Neuron (in vitro differentiated cells): ENCODE results near the gene ZBTB4.
A peak's percentile ranks its signal among the peaks of the same experiment; 100 is the strongest.

Experiments used
- H2AFZ ChIP-seq: one replicate; pipeline ENCODE4 v1.6.1; 2013; ENCODE audit warnings: low read depth, mild to moderate bottlenecking, inconsistent platforms, low read length, moderate library complexity
- H3K27me3 ChIP-seq: one replicate; pipeline ENCODE4 v1.6.1; 2013; ENCODE audit warnings: low read length; ENCODE audit not compliant: insufficient read depth
- H3K36me3 ChIP-seq: one replicate; pipeline ENCODE4 v1.6.1; 2013; ENCODE audit warnings: low read length; ENCODE audit not compliant: insufficient read depth
- H3K4me1 ChIP-seq: one replicate; pipeline ENCODE4 v1.6.1; 2013; ENCODE audit warnings: low read length; ENCODE audit not compliant: insufficient read depth
- H3K4me3 ChIP-seq: 2 replicates; pipeline ENCODE4 v1.5.1; 2013; ENCODE audit warnings: mild to moderate bottlenecking, low read length, moderate library complexity
- H3K9me3 ChIP-seq: one replicate; pipeline ENCODE4 v1.6.1; 2013; ENCODE audit warnings: low read length

The ZBTB4 gene

DNA sequence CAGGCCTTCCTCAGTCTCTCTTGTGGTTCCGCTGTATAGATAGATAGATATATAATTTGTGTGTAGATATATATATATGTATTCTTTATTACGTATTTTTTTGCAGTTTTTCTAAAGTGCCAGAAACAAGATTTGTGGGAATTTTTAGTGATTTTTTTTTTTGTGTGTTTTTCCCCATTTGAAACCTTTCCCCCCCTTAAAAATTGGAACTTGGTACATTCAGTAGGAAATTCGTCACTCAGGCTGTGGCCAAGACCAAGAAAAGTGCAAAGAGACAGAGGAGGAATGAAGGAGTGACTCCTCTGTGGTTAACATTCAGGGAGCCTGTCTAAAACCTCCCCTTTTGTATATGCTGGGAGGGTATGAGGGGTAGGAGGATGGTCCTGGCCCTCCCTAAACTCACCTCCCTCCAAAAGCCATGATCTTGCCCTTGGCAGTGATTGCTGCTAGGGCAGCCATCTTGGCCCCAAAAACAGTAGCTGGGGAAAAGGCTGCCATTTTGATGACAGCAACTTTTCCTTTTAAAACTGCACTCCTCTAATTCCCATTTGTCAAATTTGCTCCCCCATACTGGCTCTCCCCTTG is 19.4 kb downstream of the ZBTB4 start:
- Histone ChIP-seq H3K36me3 (peaks cover 17% of the 10 kb centered on the region), H2AFZ (no peak overlapping the region), H3K9me3 (no peaks in the 10 kb centered on the region), H3K27me3 (no peaks in the 10 kb centered on the region), H3K4me1 (no peaks in the 10 kb centered on the region), H3K4me3 (no peak overlapping the region)

DNA sequence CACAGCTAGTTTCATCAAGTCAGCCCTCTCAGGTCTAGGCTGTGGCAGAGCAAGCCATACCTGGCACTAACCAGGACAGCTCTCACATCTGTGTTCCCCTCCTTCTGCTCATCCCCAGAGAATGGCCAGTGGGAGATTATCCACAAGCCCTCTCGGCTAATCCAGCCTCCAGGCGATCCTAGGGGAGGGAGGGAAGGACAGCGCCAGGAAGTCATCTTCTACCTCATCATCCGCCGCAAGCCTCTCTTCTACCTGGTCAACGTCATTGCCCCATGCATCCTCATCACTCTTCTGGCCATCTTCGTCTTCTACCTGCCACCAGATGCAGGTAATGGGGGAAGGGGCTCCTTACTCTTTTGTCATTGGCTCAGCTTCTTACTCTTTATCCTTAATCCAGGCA is 31.0 kb downstream of the ZBTB4 start:
- H2AFZ ChIP-seq, result no peak overlapping the region
- H3K9me3 ChIP-seq, result no peaks in the 10 kb centered on the region
- no peaks in the 10 kb centered on the region for H3K36me3 ChIP-seq

DNA sequence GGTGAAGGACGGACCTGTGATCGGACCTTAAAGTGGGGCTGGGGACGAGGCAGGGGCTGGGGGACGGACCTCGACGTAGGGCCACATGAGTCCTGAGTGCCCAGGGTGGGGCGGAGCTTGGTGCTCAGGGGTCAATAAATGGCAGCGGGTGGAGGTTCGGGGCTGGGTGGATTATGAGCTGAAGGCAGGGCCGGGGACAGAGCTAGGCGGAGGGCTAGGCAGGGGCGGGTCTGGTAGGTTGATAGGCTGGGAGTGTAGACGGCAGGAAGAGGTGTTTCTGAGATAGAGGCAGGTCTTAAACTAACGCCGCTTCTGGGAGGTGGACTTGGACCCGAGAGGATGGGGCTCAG is 33.8 kb downstream of the ZBTB4 start:
- Histone ChIP-seq H3K4me1 (peaks cover 11% of the 10 kb centered on the region), H3K4me3 (peak overlapping the region; percentile 40), H3K9me3 (no peaks in the 10 kb centered on the region), H2AFZ (peak overlapping the region; percentile 29), H3K27me3 (no peaks in the 10 kb centered on the region), H3K36me3 (no peaks in the 10 kb centered on the region)

More for the DNA sequence above, 31.0 kb downstream of the ZBTB4 start:
- Histone ChIP-seq H3K27me3 (no peaks in the 10 kb centered on the region), H3K4me1 (peaks cover 2% of the 10 kb centered on the region), H3K4me3 (no peak overlapping the region)

DNA sequence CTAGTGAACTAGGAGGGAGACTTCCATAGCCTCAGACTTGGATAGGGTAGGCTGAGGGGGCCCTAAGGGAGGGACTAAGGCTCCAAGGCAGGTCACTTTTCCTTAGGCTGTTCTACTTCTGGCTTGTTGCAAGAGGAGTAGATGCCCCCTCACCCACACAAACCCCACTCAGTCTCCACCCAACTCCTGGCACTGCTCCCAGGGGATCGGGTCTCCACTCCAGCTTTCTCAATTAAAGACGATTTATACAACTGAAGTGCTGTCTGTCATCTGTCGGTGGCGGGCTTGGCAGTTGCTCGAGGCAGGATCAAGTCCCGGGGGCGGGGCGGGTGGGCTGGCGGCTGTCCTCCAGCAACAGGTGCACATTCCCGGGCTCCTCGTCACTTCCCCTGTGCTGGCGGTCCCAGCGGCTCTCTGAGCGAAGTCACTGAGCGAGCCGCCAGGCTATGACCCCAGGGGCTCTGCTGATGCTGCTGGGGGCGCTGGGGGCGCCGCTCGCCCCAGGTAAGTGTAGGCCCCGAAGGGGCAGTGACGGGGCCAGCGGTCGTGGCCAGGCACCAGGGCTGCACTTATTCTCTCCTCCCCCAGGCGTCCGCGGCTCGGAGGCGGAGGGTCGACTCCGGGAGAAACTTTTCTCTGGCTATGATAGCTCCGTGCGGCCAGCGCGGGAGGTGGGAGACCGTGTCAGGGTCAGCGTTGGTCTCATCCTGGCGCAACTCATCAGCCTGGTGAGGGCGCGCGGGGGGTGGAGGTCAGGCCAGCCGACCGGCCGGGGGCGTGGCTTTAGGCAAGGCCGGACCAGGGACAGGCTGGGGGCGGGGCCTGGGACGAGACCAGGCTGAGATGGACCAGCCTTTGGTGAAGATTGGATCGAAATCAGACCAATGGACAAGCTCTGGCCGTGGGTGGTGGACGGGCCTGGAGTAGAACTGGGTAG is 34.5 kb downstream of the ZBTB4 start, which contains the start of gene CHRNB1:
Gene CHRNB1 (plus strand): TSS at position 380 of the 937 bp plus-strand sequence. CDS start 67 bp downstream, at position 447.
- Histone ChIP-seq H3K9me3 (no peaks in the 10 kb centered on the region), H3K27me3 (no peaks in the 10 kb centered on the region), H3K4me1 (peaks cover 15% of the 10 kb centered on the region), H3K36me3 (no peaks in the 10 kb centered on the region), H2AFZ (peak within 1 kb of the TSS; percentile 29), H3K4me3 (peak within 1 kb of the TSS; percentile 40)

DNA sequence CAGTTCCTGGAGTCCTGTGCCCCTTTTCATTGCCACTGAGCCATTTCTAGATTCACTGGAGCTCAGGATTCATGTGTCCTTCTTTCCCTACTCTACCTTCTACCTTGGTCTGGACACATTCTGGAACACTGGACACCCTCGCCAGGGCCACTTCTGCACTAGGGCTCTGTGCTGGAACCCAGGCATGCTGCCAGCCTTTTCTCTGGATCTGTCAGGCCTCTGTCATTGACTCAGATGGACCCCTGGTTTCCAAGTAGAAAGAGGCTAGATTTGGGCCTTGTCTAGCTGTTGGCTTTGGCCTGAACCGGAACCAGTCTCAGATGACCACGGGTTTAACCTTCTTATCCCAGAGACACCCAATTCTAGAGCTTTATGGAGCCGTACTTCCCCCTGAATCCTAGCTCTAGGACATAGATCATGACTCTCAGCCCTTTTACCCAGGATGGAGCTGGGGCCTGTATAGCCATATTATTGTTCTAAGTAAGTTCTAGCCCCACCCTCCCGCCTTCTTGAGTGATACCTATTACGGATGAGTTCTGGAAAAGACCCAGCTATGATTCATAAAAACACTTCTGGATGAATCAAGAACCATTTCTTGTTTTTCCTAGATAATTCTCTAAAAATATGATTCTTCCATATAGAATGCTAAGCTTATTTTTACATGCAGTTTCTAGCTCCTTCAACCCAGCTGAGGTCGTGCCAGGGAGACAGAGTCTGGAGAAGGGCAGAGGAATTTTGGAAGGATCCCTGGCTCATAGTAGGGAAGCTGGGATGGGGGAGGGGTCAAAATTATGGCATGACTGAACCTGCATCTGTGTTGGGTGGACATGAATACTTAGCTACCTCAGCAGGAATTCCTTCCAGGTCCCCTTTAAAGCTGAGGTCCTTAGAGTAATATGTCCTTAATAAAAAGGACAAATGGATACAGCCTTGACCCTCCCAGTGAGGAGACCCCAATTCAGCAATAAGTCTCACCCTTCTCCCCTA is 35.6 kb downstream of the ZBTB4 start:
- H3K36me3 ChIP-seq, result no peaks in the 10 kb centered on the region
- H3K4me1 ChIP-seq, result peaks cover 24% of the 10 kb centered on the region
- H2AFZ ChIP-seq, result no peak overlapping the region
- no peak overlapping the region for H3K4me3 ChIP-seq
- H3K27me3 ChIP-seq, result peaks cover 5% of the 10 kb centered on the region
- no peaks in the 10 kb centered on the region for H3K9me3 ChIP-seq

DNA sequence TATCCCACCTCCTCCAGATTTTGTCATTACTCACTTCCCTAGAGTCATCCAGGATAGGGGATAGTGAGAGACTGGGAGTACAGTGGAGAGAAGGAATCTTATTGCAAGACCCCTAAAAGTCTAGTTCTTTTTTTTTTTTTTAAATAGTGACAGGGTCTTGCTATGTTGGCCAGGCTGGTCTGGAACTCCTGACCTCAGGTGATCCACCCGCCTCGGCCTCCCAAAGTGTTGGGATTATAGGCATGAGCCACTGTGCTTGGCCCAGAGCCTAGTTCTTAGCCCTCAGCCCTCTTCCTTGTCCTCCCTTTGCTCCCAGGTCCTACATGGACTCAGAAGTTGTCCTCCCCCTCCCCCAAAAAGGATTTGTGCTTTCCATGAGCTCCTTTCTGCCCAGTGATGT is 37.3 kb downstream of the ZBTB4 start:
- no peak overlapping the region for H2AFZ ChIP-seq
- peaks cover 37% of the 10 kb centered on the region for H3K4me1 ChIP-seq
- peaks cover 18% of the 10 kb centered on the region for H3K27me3 ChIP-seq
- H3K9me3 ChIP-seq, result no peaks in the 10 kb centered on the region
- H3K4me3 ChIP-seq, result no peak overlapping the region
- H3K36me3 ChIP-seq, result no peaks in the 10 kb centered on the region

DNA sequence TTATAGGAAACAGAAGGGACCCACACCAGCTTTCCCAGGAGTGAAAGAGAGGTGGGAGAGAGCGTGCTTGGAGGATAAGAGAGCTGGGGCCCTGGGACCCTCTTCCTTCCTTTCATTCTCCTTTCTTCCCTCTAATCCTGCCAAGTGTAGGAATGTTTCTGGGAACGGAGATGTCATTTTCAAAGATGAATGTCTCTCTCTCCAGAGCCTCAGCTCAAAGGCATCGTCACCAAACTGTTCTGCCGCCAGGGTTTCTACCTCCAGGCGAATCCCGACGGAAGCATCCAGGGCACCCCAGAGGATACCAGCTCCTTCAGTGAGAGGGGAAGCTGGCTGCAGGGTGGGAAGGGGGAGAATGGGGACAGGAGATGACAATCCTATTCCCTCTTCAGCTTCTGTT is 38.2 kb downstream of the ZBTB4 start:
- no peaks in the 10 kb centered on the region for H3K36me3 ChIP-seq
- H3K27me3 ChIP-seq, result peaks cover 22% of the 10 kb centered on the region
- H3K4me3 ChIP-seq, result peak overlapping the region; percentile 55
- no peaks in the 10 kb centered on the region for H3K9me3 ChIP-seq
- H2AFZ ChIP-seq, result no peak overlapping the region
- peaks cover 37% of the 10 kb centered on the region for H3K4me1 ChIP-seq

DNA sequence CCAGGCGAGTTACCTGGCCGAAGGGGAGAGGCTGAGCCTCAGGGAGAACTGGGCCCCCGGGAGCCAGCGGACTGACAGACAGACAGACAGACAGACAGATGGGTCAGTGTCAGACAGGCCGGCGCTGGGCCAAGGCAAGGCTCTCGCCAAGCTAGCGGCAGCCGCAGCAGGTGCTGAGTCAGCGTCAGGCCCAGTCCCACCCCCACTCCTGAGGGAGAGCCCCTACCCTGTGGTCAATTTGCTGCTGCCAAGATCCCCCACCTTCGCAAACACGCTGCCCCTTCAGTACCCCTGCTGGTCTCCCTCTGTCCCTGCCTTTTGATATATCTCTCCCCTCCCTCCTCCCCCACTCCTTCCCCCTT is 38.6 kb downstream of the ZBTB4 start:
- H3K27me3 ChIP-seq, result peaks cover 26% of the 10 kb centered on the region
- peaks cover 39% of the 10 kb centered on the region for H3K4me1 ChIP-seq
- peak overlapping the region; percentile 52 for H2AFZ ChIP-seq
- H3K36me3 ChIP-seq, result no peaks in the 10 kb centered on the region
- H3K4me3 ChIP-seq, result peak overlapping the region; percentile 55
- H3K9me3 ChIP-seq, result no peaks in the 10 kb centered on the region

DNA sequence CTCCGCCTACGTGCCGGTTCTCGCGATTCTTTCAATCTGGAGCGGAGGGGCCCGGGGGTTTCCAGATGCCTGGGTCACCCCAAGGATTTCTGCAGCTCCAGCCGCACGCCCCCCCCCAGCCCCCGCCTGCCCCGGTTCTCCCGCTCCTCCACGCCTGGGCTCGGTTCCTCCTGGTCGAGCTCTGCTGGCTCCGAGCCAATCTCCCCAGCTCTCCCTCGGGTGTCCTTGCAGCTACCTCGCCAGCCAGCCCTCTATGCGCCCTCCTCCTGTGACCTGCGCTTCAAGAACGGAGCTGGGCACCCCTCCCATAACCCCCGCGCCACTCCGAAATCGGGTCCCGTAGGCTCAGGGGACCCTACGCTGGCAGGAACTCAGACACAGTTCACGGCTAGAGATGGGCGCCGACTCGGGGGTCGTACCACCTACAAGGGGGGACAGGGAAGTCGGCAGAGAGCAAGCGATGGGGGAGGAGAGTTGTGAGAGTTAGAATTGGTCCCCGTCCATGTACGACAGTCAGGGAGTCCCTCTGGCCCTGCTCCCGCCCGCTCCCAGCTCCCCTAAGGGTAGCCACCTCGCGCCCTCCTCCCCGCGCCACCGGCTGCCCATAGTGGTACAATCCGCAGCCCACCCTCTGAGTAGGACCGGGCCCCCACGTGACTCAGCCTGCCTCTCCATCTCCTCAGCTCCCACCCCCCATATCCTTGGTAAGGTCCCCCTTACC is 39.2 kb downstream of the ZBTB4 start:
- H3K4me1 ChIP-seq, result peaks cover 44% of the 10 kb centered on the region
- H3K9me3 ChIP-seq, result no peaks in the 10 kb centered on the region
- peak overlapping the region; percentile 52 for H2AFZ ChIP-seq
- H3K27me3 ChIP-seq, result peaks cover 29% of the 10 kb centered on the region
- peak overlapping the region; percentile 55 for H3K4me3 ChIP-seq
- H3K36me3 ChIP-seq, result no peaks in the 10 kb centered on the region

DNA sequence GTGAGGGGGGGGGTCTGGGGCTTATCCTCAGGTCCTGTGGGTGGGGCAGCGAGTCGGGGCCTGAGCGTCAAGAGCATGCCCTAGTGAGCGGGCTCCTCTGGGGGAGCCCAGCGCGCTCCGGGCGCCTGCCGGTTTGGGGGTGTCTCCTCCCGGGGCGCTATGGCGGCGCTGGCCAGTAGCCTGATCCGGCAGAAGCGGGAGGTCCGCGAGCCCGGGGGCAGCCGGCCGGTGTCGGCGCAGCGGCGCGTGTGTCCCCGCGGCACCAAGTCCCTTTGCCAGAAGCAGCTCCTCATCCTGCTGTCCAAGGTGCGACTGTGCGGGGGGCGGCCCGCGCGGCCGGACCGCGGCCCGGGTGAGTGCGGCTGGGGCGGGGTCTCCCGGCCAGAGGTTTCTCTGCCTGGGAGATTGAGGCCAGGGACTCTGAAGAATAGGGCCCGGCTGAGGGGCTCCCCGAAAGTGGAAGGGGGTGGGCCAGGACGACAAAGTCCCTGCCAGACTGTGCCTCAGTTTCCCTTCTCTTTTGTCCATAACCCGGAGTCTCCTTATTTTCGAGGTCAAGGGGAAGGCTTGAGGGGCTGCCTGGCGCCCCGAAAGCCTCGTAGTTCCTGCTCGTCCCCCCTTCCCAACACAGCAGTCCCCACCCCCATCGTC is 39.8 kb downstream of the ZBTB4 start, which contains the start of gene FGF11:
Gene FGF11 (plus strand): TSS at position 51 of the 651 bp plus-strand sequence. CDS start 109 bp downstream, at position 160.
- peaks cover 42% of the 10 kb centered on the region for H3K4me1 ChIP-seq
- peak within 1 kb of the TSS; percentile 55 for H3K4me3 ChIP-seq
- no peaks in the 10 kb centered on the region for H3K36me3 ChIP-seq
- H3K9me3 ChIP-seq, result no peaks in the 10 kb centered on the region
- H2AFZ ChIP-seq, result peak within 1 kb of the TSS; percentile 52
- H3K27me3 ChIP-seq, result peaks cover 29% of the 10 kb centered on the region

DNA sequence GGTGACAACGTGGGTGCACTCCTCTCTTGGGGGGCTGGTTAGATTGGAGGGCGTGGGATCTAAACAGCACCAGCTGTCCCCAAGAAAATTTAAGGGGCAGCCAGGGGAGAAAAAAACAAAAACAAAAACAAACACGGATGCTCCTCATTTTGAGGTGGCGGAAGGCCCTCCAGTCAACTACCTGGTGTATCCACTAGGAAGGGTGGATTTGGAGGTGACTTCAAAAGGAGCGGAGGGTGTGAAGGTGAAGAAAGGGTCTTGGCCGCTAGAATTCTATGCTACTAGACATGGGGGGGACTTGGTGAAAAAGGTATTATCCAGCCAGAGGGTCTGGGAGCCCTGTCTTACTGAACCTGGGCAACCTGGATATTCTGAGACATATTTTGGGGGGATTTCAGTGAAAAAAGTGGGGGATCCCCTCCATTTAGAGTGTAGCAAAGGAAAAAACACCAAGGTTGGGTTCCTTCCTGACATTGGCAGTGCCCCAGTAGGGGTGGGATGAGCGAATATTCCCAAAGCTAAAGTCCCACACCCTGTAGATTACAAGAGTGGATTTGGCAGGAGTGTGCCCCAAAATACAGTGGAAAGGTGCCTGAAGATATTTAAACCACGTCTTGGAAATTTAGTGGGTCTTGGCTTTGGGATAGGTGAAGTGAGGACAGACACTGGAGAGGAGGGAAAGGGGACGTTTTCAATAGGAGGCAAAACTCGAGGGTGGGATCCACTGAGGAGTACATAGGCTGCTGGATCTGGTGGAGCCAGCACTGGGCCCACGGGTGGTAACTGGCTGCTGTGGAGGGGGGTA is 40.6 kb downstream of the ZBTB4 start:
- Histone ChIP-seq H2AFZ (no peak overlapping the region), H3K4me1 (peaks cover 42% of the 10 kb centered on the region), H3K36me3 (no peaks in the 10 kb centered on the region), H3K27me3 (peaks cover 29% of the 10 kb centered on the region), H3K9me3 (no peaks in the 10 kb centered on the region), H3K4me3 (peak overlapping the region; percentile 36)
